ENCODE data around the gene PIGK.

- TF ChIP-seq CTCF (IDR thresholded peaks at IDR 0.05; ENCODE audit: low read length) (no peak), EZH2 (optimal IDR thresholded peaks at IDR 0.05; ENCODE audit: low read depth, low read length) (no peak)
Observed at GRCh38 chr1:77227381-77227780, 8.2 kb upstream of the PIGK start.
